K562 (cell line): ENCODE measurements around the gene SLC15A1.

Experiments
- ATF2 ChIP-seq: sonication (generic); formaldehyde crosslinking; IDR thresholded peaks from 2 replicates; pipeline ENCODE4 v1.8.1; 2022; ENCODE audit warnings: missing genetic modification reagents
- BHLHE40 ChIP-seq: IDR thresholded peaks from 2 replicates; pipeline ENCODE4 v1.6.1; 2011; ENCODE audit warnings: low read length, improper control_type of control experiment
- C11orf30 ChIP-seq: fragments of 450-650 bp; IDR thresholded peaks from 2 replicates; pipeline ENCODE4 v1.6.1; 2016; ENCODE audit warnings: low read depth, mild to moderate bottlenecking
- CTCF ChIP-seq, 3 experiments: IDR thresholded peaks in 2 of 3; conservative IDR thresholded peaks in 1 of 3; 2 replicates each; pipeline ENCODE4 v1.5.1; 2011 to 2012; ENCODE audit warnings: low read length in 3 of 3, mild to moderate bottlenecking in 3 of 3, control low read depth in 2 of 3, improper control_type of control experiment in 1 of 3, inconsistent platforms in 1 of 3, low read depth in 1 of 3, mixed read lengths in 1 of 3, moderate library complexity in 1 of 3; ENCODE audit not compliant: insufficient read depth in 2 of 3
- EZH2 ChIP-seq: IDR thresholded peaks from 2 replicates; pipeline ENCODE4 v1.6.1; 2012; ENCODE audit warnings: low read depth, mild to moderate bottlenecking, inconsistent platforms, low read length, borderline replicate concordance
- HBP1 ChIP-seq: fragments of 450-650 bp; formaldehyde crosslinking; IDR thresholded peaks from 2 replicates; pipeline ENCODE4 v1.4.0; 2022; ENCODE audit warnings: missing genetic modification characterization
- KLF1 ChIP-seq: fragments of 450-650 bp; IDR thresholded peaks from 2 replicates; pipeline ENCODE4 v1.6.1; 2016; ENCODE audit warnings: missing genetic modification characterization, missing compliant biosample characterization
- MAFF ChIP-seq: IDR thresholded peaks from 2 replicates; pipeline ENCODE4 v1.6.1; 2012; ENCODE audit warnings: low read length, improper control_type of control experiment
- PHF20 ChIP-seq: fragments of 450-650 bp; IDR thresholded peaks from 2 replicates; pipeline ENCODE4 v1.6.1; 2018; ENCODE audit not compliant: partially characterized antibody
- SMAD1 ChIP-seq: fragments of 150-350 bp; IDR thresholded peaks from 2 replicates; pipeline ENCODE4 v1.6.1; 2014; ENCODE audit warnings: low read length, low read depth; ENCODE audit not compliant: partially characterized antibody
- SP1 ChIP-seq: sonication (generic); formaldehyde crosslinking; IDR thresholded peaks from 2 replicates; pipeline ENCODE4 v1.8.1; 2022; ENCODE audit warnings: mild to moderate bottlenecking, missing genetic modification reagents
- SRF ChIP-seq, 2 experiments: fragments of 250-450, 450-650 bp in 1 of 2; sonication (Bioruptor Pico) in 1 of 2; sonication (generic) in 1 of 2; formaldehyde crosslinking; IDR thresholded peaks; 2 replicates each; pipeline versions ENCODE4 v1.5.0 to v1.5.1; 2020 to 2022; ENCODE audit warnings: mild to moderate bottlenecking in 1 of 2, missing genetic modification reagents in 1 of 2
- ZNF175 ChIP-seq: fragments of 200-800 bp; sonication (Bioruptor generic); IDR thresholded peaks from 2 replicates; pipeline ENCODE4 v1.6.1; 2016; ENCODE audit warnings: low read depth, mild to moderate bottlenecking, missing genetic modification characterization, missing compliant biosample characterization

GRCh38 chr13:98781905-98782304 lies 29.4 kb upstream of the SLC15A1 start:
- no peak for TF ChIP-seq BHLHE40
- TF ChIP-seq MAFF = no peak
- TF ChIP-seq HBP1 (CRISPR knock-in tag) = no peak
- no peak for TF ChIP-seq KLF1 (tag)
- TF ChIP-seq PHF20 = no peak
- no peak for TF ChIP-seq C11orf30
- TF ChIP-seq SMAD1 = no peak
- TF ChIP-seq ZNF175 = no peak
- TF ChIP-seq CTCF (IDR thresholded peaks at IDR 0.05 in 2 of 3, conservative IDR thresholded peaks at IDR 0.05 in 1 of 3; ENCODE audit: insufficient read depth in 2 of 3, low read depth in 1 of 3, low read length in 3 of 3) = no peak
- TF ChIP-seq SP1 (CRISPR knock-in tag) = no peak
- no peak for TF ChIP-seq EZH2
- no peak for TF ChIP-seq ATF2
- no peak for TF ChIP-seq SRF (CRISPR knock-in tag; IDR thresholded peaks at IDR 0.05)
